ENCODE results near the gene MYCBPAP.
A peak's percentile ranks its signal among the peaks of the same experiment; 100 is the strongest.

MYCBPAP gene

DNA sequence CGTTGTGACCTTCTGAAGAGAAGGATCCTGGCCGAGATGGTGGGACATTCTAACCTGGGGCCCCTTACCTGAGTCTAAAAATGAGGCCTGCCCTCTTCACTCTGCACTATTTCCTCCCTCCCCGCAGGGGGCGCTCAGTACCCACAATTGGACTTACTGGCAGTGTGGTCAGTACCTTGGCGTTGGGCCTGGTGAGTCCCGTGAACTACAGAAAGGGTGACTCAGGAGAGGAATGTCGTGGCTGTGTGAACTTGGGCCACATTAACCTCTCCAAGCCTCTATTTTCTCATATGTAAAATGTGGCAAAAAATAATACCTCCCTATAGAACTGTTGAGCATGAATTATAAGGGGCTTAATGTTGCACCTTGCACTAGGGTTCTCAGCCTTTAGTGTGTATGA, 25.7 kb upstream of the MYCBPAP start:
- DNase-seq (ENCODE audit: insufficient read length, low spot score) = peak; percentile 80
- FAIRE-seq = no peak
- TF ChIP-seq, protein P1, sequence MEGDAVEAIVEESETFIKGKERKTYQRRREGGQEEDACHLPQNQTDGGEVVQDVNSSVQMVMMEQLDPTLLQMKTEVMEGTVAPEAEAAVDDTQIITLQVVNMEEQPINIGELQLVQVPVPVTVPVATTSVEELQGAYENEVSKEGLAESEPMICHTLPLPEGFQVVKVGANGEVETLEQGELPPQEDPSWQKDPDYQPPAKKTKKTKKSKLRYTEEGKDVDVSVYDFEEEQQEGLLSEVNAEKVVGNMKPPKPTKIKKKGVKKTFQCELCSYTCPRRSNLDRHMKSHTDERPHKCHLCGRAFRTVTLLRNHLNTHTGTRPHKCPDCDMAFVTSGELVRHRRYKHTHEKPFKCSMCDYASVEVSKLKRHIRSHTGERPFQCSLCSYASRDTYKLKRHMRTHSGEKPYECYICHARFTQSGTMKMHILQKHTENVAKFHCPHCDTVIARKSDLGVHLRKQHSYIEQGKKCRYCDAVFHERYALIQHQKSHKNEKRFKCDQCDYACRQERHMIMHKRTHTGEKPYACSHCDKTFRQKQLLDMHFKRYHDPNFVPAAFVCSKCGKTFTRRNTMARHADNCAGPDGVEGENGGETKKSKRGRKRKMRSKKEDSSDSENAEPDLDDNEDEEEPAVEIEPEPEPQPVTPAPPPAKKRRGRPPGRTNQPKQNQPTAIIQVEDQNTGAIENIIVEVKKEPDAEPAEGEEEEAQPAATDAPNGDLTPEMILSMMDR (IDR thresholded peaks at IDR 0.05; ENCODE audit: insufficient read depth, missing control alignments) = peak; percentile 98

DNA sequence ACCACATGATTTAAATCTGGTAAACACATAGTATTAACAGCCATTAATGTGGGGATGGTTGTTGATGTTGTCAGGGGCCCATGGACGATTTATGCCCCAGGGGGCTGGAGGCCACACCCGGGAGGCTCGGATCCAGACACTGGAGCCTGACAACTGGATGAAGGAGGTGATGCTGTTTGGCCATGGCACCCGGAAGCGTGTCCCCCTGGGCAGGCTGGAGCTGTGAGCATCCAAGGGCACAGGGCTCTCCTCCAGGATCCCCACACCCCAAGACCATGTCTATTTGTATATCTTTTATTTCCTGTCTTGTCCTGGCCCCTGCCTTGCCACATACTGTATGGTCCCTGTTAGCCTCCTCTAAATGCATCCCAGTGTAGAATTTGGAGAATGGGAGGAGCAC, 25.0 kb upstream of the MYCBPAP start:
- DNase-seq (ENCODE audit: insufficient read length, low spot score) = no peak
- TF ChIP-seq, protein P1 (IDR thresholded peaks at IDR 0.05; ENCODE audit: insufficient read depth, missing control alignments) = no peak
- no peak for FAIRE-seq

DNA sequence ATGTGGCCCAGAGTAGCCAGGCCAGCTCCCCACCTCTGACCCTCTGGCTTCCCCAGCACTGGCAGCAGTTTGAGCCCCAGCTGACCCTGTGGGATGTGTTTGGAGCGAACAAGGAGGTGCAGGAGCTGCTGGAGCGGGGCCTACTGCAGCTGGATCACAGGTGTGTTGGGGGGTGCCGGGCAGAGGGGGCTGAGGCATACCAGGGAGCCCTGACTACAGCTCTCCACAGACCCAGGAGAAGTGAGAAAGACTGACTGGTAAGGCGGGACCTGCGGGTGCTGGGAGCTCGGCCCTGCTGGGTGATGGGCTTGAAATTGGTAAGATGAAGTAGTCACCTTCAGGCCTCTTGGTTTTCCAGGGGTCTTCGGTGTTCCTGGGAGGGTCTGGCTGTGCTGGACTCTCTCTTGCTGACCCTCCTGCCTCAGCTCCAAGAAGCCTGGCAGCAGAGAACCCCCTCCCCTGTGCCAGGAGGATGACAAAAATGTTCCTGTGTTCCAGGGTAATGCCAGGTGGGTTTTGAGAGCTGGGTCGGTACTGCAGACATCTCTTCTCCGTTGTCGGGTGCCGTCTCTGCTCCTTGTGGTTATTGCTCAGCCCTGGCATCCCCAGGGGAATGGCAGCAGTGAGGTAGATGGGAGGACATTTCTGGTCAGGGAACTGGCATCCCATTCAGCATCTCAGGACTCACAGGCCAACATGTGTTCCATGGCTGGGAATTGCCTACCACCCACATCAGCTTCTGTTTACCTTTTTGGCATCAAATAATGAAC, 23.7 kb upstream of the MYCBPAP start:
- FAIRE-seq = no peak
- TF ChIP-seq, protein P1 (IDR thresholded peaks at IDR 0.05; ENCODE audit: insufficient read depth, missing control alignments) = no peak
- no peak for DNase-seq (ENCODE audit: insufficient read length, low spot score)

DNA sequence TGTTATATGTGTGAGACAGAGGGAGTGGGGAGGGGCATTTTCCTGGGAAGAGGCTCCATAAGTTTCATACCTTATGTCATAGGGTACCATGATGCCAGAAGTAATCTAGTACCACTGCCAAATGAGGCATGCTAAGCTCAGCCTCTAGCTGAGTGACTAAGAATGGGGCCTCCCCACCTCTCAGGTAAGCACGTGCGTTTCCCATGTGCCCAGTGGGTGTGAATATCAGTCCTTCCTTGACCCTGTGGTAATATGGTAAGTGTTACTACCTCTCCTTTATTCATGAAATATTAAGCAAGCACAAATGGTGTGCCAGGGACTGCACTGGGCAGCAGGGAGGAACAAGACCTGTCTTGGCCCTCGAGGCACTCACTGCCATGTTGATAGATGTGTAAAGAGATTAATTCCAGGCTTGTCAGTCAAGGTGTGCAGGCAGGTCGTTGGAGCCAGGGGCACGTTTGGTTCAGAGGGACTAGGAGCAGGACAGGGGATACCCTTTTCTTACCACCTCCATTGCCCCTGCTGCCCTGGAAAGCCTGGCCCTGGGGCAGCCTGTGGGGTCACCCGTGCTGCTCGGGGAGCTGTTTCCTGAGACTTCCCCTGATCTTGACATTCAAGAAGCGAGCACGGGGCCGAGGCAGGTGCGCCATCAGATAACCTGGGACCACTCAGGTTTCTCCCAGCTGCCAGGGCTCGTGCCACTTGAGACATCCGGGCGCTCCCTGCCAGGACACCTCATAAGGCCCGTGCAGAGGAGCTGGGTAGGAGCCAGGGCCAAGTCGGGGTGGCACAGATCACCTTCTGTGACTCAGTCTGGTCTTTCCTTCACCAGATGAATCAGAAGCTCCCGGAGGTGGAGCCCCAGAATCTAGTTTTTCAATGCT, 20.8 kb upstream of the MYCBPAP start:
- FAIRE-seq (no peak), DNase-seq (ENCODE audit: insufficient read length, low spot score) (no peak)
- TF ChIP-seq, protein P1 (IDR thresholded peaks at IDR 0.05; ENCODE audit: insufficient read depth, missing control alignments) = no peak

DNA sequence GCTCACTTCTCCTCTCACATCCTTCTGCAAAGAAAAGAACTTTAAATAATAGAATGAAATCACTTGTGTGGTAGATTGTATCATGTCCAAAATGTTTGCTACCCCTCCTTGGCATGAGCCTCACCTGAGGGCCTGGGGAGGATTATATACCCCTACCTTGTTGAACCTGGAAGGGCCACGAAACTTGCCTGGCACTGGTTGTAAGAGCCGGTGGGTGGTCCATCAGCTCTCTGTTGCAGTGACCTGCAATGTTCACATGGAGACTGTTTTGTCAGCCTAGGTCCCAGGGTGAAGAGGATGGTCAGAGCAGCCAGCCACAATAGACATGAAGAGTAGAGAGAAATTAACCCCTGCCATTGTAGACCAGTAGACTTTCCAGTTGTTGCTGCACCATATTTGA, 19.4 kb upstream of the MYCBPAP start:
- DNase-seq (ENCODE audit: insufficient read length, low spot score) = no peak
- TF ChIP-seq, protein P1 (IDR thresholded peaks at IDR 0.05; ENCODE audit: insufficient read depth, missing control alignments) = no peak
- FAIRE-seq = no peak

DNA sequence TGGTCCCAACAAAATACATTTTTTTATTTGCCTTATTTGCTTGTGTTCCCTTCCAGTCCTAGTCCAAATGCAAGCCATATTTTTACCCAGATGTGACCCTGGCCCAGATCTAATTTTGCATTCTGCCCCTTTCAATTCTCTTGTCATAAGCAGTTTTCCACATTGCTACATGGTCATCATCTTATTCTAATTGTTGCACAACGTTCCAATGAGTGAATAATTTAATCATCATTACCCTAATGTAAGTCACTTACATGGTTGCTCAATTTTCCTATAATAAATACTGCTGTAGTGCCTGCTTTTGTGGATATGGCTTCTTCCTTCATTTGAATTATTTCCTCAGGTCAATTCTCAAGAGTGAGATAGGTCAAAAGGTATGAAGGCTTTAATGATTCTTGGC, 16.7 kb upstream of the MYCBPAP start:
- no peak for DNase-seq (ENCODE audit: insufficient read length, low spot score)
- FAIRE-seq = no peak
- TF ChIP-seq, protein P1 (IDR thresholded peaks at IDR 0.05; ENCODE audit: insufficient read depth, missing control alignments) = no peak

All from D721Med (cell line).